ENCODE results near the gene SPANXB1. TPM values are rescaled to one million over a fixed set of nuclear protein-coding genes. Genes with fewer than 3 reads are reported as not detected.

The SPANXB1 gene
- total and polyA plus RNA-seq, 2 of the 4 experiments (the other 2 are of a cell fraction): not detected

DNA sequence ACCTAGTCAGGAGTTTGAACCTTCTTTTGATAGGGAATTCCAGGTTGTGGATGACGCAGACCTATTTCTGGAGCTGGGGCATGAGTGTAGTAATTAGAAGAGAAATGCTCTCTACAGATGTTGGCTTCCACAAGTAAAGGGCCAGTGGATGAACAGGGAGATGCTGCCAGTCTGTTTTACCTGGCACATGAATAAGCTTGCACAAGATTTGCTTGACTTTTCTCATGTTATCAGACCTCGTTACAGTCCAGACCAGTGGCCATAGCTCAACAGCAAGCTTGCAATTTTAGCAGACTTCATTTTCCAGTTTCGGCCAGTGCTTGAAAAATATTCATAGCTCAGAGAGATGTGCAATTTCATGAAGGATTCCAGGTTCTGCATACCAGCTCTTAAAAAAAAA is 26.9 kb upstream of the SPANXB1 start:
- H3K4me2 ChIP-seq (ENCODE audit: low read depth, low read length): no peak overlapping the region
- H3K23ac ChIP-seq (ENCODE audit: low read depth, low read length): no peak overlapping the region
- H3K14ac ChIP-seq (replicated peaks; ENCODE audit: low read depth, low read length): no peak overlapping the region
- DNase-seq (no peak), ATAC-seq (ENCODE audit: low read depth) (no peak)
- H4K91ac ChIP-seq (ENCODE audit: insufficient read depth, low read depth, low read length): no peak overlapping the region
- H2AK5ac ChIP-seq (ENCODE audit: low read depth, low read length): no peak overlapping the region
- no peaks in the 10 kb centered on the region for H3K9me1 ChIP-seq (ENCODE audit: insufficient read depth, low read length)
- no peaks in the 10 kb centered on the region for H3K9me3 ChIP-seq (ENCODE audit: control insufficient read depth, insufficient read depth, low read length)
- TF ChIP-seq MAZ (IDR thresholded peaks at IDR 0.05; ENCODE audit: borderline replicate concordance, low read depth, low read length) (no peak), SMC3 (IDR thresholded peaks at IDR 0.05; ENCODE audit: low read depth, low read length) (no peak), POLR2A (IDR thresholded peaks at IDR 0.05; ENCODE audit: low read depth, low read length) (no peak), RAD21 (IDR thresholded peaks at IDR 0.05; ENCODE audit: low read length) (no peak), CHD1 (IDR thresholded peaks at IDR 0.05; ENCODE audit: low read depth, low read length) (no peak), RCOR1 (IDR thresholded peaks at IDR 0.05; ENCODE audit: insufficient replicate concordance, low read length) (no peak), BHLHE40 (IDR thresholded peaks at IDR 0.05; ENCODE audit: low read depth, low read length) (no peak), CEBPB (IDR thresholded peaks at IDR 0.05; ENCODE audit: low read depth, low read length) (no peak), RFX5 (IDR thresholded peaks at IDR 0.05; ENCODE audit: low read depth, low read length) (no peak), NFE2L2 (IDR thresholded peaks at IDR 0.05; ENCODE audit: low read depth, low read length) (no peak), MAFK (IDR thresholded peaks at IDR 0.05; ENCODE audit: low read depth, low read length) (no peak), MXI1 (IDR thresholded peaks at IDR 0.05; ENCODE audit: borderline replicate concordance, low read depth, low read length) (no peak), FOS (IDR thresholded peaks at IDR 0.05; ENCODE audit: low read depth, low read length) (no peak)
- TF ChIP-seq, protein P1, sequence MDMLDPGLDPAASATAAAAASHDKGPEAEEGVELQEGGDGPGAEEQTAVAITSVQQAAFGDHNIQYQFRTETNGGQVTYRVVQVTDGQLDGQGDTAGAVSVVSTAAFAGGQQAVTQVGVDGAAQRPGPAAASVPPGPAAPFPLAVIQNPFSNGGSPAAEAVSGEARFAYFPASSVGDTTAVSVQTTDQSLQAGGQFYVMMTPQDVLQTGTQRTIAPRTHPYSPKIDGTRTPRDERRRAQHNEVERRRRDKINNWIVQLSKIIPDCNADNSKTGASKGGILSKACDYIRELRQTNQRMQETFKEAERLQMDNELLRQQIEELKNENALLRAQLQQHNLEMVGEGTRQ (IDR thresholded peaks at IDR 0.05; ENCODE audit: low read depth, low read length): no peak
- TF ChIP-seq, protein P2, sequence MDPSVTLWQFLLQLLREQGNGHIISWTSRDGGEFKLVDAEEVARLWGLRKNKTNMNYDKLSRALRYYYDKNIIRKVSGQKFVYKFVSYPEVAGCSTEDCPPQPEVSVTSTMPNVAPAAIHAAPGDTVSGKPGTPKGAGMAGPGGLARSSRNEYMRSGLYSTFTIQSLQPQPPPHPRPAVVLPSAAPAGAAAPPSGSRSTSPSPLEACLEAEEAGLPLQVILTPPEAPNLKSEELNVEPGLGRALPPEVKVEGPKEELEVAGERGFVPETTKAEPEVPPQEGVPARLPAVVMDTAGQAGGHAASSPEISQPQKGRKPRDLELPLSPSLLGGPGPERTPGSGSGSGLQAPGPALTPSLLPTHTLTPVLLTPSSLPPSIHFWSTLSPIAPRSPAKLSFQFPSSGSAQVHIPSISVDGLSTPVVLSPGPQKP (IDR thresholded peaks at IDR 0.05; ENCODE audit: borderline replicate concordance, low read depth, low read length): no peak
- TF ChIP-seq, protein P3, sequence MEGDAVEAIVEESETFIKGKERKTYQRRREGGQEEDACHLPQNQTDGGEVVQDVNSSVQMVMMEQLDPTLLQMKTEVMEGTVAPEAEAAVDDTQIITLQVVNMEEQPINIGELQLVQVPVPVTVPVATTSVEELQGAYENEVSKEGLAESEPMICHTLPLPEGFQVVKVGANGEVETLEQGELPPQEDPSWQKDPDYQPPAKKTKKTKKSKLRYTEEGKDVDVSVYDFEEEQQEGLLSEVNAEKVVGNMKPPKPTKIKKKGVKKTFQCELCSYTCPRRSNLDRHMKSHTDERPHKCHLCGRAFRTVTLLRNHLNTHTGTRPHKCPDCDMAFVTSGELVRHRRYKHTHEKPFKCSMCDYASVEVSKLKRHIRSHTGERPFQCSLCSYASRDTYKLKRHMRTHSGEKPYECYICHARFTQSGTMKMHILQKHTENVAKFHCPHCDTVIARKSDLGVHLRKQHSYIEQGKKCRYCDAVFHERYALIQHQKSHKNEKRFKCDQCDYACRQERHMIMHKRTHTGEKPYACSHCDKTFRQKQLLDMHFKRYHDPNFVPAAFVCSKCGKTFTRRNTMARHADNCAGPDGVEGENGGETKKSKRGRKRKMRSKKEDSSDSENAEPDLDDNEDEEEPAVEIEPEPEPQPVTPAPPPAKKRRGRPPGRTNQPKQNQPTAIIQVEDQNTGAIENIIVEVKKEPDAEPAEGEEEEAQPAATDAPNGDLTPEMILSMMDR (conservative IDR thresholded peaks at IDR 0.05; ENCODE audit: low read depth, low read length): no peak
- 40% methylated on average over 2 of the region's 3 CpGs; no CpG with 5 or more reads in 1 of the 2 experiments for WGBS, 2 experiments (ENCODE audit: extremely low coverage in 2 of 2, insufficient read length in 1 of 2)
- no peaks in the 10 kb centered on the region for H3K36me3 ChIP-seq (ENCODE audit: control insufficient read depth, insufficient read depth, low read length)
- H3K9ac ChIP-seq (ENCODE audit: low read depth, low read length): no peak overlapping the region
- H2AK9ac ChIP-seq (replicated peaks; ENCODE audit: low read depth, low read length, poor library complexity): no peak overlapping the region
- H4K20me1 ChIP-seq (ENCODE audit: insufficient read depth, low read length): no peaks in the 10 kb centered on the region
- ChIA-PET POLR2A (ENCODE audit: unreplicated experiment) (no interaction called here), CTCF (interaction anchor here (0.6 kb wide), 1 partner anchor 371 kb away, joined by 3 read pairs; no protein-coding TSS in a partner anchor)
- H3K27ac ChIP-seq (ENCODE audit: insufficient read depth, low read length): no peak overlapping the region
- H4K8ac ChIP-seq (ENCODE audit: low read depth in 2 of 2, low read length in 2 of 2): no peak overlapping the region
- no peak overlapping the region for H3K56ac ChIP-seq (ENCODE audit: extremely low read depth, insufficient read depth, low read length)
- no peaks in the 10 kb centered on the region for H3K4me1 ChIP-seq (ENCODE audit: control insufficient read depth, insufficient read depth, low read length)
- H2BK15ac ChIP-seq (ENCODE audit: low read depth, low read length): no peak overlapping the region
- dilution Hi-C loops (cut with HindIII; ENCODE audit: low sequenced_read_pairs, unreplicated experiment) (no loop called here), in situ Hi-C loops (cut with MboI; ENCODE audit: low sequenced_read_pairs) (no loop called here), intact Hi-C loops (cut with micrococcal nuclease) (loop anchor here (10.0 kb wide), 1 partner anchor 61 kb away; no protein-coding TSS in a partner anchor)
- H3K4me3 ChIP-seq (ENCODE audit: insufficient read depth, low read depth, low read length): no peak overlapping the region
- no peak overlapping the region for H3K18ac ChIP-seq (ENCODE audit: low read depth, low read length)
- no peak overlapping the region for H2AFZ ChIP-seq (replicated peaks; ENCODE audit: low read length, poor library complexity)
- no peak overlapping the region for H2BK120ac ChIP-seq (ENCODE audit: low read depth, low read length)
- no TSS peak for BruUV-seq (replicated peaks)
- no peak overlapping the region for H4K5ac ChIP-seq (ENCODE audit: low read depth, low read length)
- H2BK5ac ChIP-seq (ENCODE audit: low read depth, low read length, poor library complexity, severe bottlenecking): no peak overlapping the region
- H2BK20ac ChIP-seq (ENCODE audit: low read depth, low read length): no peak overlapping the region
- no peaks in the 10 kb centered on the region for H3K27me3 ChIP-seq (ENCODE audit: control insufficient read depth, insufficient read depth, low read length)
- no peak overlapping the region for H3K4ac ChIP-seq (ENCODE audit: low read depth, low read length)
- no peaks in the 10 kb centered on the region for H3K79me1 ChIP-seq (ENCODE audit: low read depth in 1 of 2, low read length in 2 of 2)

Data from IMR-90 (cell line).